HG03342 (cell line): ENCODE results near the gene ASTN2.

Experiments
- ATAC-seq: cut with Tn5 transposase; IDR thresholded peaks from one replicate; pipeline ENCODE4 v1.9.1; 2021; ENCODE audit warnings: mild to moderate bottlenecking, moderate library complexity; ENCODE audit not compliant: unreplicated experiment

Gene ASTN2

GRCh38 chr9:116599342-116599884, 815.4 kb downstream of the ASTN2 start:
- ATAC-seq: no peak

DNA sequence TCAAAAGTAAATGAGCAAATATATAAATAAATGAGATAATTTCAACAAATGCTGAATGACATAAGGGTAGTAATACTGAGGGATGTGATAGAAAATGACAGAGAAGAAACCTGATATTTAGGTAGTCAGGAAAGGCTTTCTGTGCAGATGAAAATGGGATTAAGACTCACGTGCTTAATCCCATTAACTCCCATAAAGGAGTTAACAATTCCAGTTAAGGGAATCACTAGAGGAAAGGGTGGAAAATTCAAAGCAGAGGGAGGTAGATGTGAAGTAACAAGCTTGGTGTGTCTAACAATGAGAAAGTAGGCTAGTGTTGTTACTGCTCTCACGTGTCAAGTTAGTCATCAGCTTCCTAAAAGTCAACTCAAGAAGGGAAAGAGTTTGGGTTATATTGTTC, 818.2 kb downstream of the ASTN2 start:
- ATAC-seq: no peak

- no peak for ATAC-seq
Observed at GRCh38 chr9:116594547-116594946, 820.3 kb downstream of the ASTN2 start.

- no peak for ATAC-seq
Observed at GRCh38 chr9:116592970-116593369, 821.9 kb downstream of the ASTN2 start.

GRCh38 chr9:116589392-116590354, 825.2 kb downstream of the ASTN2 start:
- ATAC-seq: peak; percentile 84

DNA sequence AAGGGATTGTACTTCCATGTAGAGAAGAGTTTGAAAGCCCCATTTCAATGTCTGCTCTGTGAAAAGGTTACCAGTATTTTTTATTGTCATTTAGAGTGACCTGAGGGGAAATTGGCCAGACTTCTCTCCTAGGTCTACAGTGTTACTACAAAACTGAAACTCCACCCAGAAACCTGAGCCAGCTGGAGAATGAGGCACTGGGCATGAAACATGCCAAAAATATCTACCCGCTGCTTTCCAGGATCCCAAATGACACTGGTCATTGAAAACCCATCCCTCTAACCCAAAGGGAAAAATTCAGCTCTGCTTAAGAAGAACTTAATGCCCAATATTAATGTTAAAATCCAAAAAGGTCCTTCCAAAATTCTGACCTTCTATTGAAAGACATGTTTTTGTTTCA, 826.9 kb downstream of the ASTN2 start:
- no peak for ATAC-seq

GRCh38 chr9:116585896-116586295, 829.0 kb downstream of the ASTN2 start:
- no peak for ATAC-seq

DNA sequence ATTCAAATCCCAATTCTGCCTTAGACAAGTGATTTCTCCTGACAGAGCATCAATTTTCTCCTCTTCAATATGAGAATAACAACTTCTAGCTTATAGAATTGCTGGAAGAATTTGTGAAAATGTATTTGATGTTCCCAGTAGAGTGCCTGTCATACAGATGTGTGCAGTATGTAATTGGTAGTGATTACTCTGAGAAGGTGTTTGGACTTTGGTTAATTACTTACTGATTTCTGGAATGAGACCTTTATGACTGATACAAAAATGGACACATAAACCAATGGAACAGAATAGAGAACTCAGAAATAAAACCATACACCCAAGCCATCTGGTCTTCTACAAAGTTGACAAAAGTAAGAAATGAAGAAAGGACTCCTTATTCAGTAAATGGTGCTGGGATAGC, 829.7 kb downstream of the ASTN2 start:
- ATAC-seq: no peak

DNA sequence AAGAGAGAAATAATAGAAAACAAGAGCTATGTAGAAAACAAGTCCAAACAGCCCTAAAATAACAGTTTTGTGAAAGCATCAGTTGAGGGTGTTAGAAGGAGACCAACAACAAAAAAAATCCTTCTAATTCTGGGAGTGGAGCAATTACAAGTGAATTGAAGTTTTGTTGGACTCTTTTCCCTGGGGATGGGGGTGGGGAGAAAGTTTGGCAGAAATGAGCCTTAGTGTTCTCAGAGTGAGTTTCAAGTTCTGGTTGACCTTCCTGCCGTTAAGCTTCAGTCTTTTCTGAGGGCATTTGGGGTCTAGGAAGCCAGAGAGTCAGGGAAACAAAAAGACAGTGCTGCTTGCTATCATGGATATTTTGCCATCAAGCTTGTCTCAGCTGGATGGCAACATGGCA, 834.0 kb downstream of the ASTN2 start:
- no peak for ATAC-seq

DNA sequence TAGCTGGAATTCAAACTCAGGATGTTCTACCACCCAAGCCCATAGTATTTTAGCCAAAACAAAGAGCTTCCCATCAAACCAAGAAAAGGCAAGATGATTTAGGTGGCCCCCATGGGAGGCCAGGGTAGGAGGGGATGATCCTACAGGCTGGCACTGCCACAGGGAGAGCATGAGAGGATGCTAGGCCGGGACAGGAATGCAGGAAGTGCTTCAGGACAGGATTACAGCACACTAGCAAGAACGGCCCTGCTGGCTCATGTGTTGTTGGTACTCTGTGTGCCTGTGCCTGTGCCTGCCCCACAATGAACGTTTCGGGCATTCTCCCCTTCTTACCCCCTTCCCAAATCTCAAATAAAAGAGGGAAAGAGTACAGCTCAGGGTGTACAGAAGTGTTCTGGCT, 838.5 kb downstream of the ASTN2 start:
- ATAC-seq: no peak

- no peak for ATAC-seq
Observed at GRCh38 chr9:116574027-116574679, 840.7 kb downstream of the ASTN2 start.

DNA sequence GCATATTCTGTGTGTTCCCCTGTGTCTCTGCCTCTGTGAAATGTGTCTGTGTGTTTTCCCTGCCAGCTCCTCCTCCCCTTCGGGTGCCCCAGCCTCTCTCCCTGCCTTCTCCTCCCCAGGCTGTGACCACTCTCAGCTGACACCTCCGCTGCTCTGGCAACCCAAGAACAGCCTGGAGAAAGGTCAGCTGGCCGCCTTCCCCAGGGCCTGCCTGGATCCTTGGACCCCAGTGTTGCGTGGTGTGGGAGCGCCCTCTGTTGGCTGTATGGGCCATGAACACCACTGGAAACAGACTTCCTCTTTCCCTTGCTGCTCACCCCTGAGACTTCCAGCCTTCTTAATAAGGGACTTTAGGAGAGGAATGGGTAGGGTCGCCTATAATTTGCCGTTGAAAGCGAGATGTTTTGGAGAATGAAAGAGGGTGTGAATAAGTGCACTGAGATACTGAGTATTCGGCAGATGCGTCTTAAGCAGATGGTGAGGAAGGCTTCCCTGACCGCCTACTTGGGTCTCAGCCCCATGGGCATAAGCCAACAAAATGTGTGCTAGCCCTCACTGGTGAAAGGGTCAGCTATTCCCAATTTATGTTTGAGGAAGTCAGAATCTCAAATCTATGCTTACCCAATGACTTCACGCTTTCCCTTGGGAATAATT, 842.6 kb downstream of the ASTN2 start:
- ATAC-seq: peak; percentile 86

DNA sequence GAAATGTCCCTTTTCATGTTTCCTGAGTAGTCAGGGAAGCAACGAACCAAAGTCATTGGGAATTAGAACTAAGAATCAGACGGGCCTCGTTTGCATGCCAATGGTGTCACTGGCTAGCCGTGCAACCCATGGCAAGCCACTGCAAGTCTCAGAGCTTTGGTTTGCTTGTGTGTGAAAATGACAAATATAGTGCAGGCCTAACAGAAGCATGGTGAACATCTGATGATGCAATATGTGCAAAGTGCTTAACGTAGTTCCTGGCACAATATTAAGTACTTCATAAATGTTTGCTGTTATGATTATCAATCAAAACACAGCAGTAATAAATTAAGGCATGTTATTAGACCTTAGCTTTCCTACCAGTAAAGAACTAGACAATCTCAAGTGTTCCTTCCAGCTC, 845.7 kb downstream of the ASTN2 start:
- no peak for ATAC-seq

- ATAC-seq: no peak
Observed at GRCh38 chr9:116566677-116567488, 848.0 kb downstream of the ASTN2 start.

DNA sequence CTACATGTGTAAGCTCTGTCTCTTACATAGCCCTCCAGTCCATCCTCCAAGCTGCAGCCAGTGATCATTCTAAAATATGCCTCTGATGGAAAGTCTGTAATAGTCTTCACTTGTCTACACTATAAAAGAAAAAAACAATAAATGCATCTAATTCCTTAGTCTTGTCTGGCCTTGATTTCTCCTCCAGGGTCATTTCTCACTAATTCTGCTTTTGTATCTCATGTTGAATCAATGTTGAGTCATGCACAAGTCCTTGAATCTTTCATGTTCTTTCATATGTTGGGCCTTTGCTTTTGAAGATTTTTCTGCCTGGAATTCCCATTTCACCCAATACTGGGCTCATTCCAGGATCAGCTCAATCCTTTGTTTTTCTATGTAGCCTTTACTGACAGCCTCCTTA, 848.9 kb downstream of the ASTN2 start:
- no peak for ATAC-seq

DNA sequence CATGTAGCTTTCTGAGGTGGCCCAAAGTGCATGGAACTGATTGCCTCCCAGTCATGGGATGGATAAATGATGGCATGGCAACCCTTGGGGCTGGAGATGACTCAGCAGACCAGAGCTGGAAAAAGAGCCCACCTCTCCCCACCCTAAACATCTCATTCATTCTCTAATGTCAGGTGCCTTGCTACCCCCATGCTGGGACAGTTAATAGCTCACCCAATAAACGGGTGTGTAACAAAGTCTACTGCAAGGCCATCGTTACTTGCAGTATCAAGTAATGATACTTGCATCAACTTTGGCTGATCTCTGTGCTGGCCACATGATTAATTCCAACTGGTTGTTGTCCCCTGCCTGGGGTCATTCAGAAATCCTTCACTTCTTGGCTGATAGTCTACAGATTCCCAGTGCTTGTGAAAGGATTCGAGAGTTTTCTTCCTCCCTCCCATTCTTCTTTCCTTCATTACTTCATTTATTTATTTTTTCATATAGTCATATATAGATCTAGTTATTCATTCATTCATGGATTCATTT, 850.5 kb downstream of the ASTN2 start:
- ATAC-seq: no peak

GRCh38 chr9:116558818-116559540, 855.9 kb downstream of the ASTN2 start:
- no peak for ATAC-seq

- no peak for ATAC-seq
Observed at GRCh38 chr9:116558035-116558434, 856.8 kb downstream of the ASTN2 start.

DNA sequence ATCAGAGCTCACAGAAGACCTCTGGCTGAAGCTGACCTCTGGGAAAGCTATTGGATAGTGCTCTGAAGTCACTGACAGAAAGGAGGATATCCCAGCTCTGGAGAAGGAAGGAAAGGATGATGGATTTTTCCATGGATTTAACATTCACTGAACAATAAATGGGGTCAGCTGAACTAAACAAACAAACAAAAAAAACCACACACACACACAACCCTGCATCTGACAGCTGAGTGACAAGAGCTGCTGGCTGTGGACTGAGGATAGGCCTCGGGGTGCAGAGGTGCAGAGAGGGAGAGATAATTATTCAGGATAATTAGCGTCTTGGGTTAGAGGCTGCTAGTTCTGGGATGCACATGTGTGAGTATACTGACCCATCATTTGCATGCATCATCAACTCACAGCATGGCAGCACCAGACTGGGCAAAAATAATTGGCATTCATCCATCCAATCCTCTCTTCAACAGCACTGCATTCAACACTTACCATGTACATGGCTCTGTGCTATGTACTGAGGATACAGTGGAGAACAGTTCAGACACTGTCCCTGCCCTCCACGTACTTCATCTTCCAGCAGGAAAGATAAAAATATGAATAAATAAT, 859.2 kb downstream of the ASTN2 start:
- ATAC-seq: no peak
